K562 (cell line): Measurements from ENCODE around the gene PLXNB2. TPM values are rescaled to one million over a fixed set of nuclear protein-coding genes. Genes with fewer than 3 reads are reported as not detected.

Experiments
- LEF1 ChIP-seq: fragments of 450-650 bp; IDR thresholded peaks from 2 replicates; pipeline ENCODE4 v1.6.1; 2016; ENCODE audit warnings: mild to moderate bottlenecking
- OTX1 ChIP-seq: fragments of 450-650 bp; formaldehyde crosslinking; IDR thresholded peaks from 2 replicates; pipeline ENCODE4 v1.4.0; 2022; ENCODE audit warnings: mild to moderate bottlenecking
- RBBP5 ChIP-seq: fragments of 200-600 bp; sonication (generic); IDR thresholded peaks from 2 replicates; pipeline ENCODE4 v1.6.1; 2012; ENCODE audit warnings: borderline replicate concordance, mild to moderate bottlenecking, low read length, control low read depth, inconsistent platforms; ENCODE audit not compliant: insufficient read depth, poor library complexity, severe bottlenecking
- YY1 ChIP-seq, 3 experiments: IDR thresholded peaks; 2 replicates each; pipeline ENCODE4 v1.6.1; 2011; ENCODE audit warnings: low read length in 2 of 3, mild to moderate bottlenecking in 2 of 3, moderate library complexity in 2 of 3, borderline replicate concordance in 1 of 3, control low read depth in 1 of 3, low read depth in 1 of 3; ENCODE audit not compliant: insufficient read depth in 3 of 3, insufficient replicate concordance in 2 of 3, control insufficient read depth in 1 of 3, insufficient read length in 1 of 3; ENCODE audit errors: extremely low read depth in 1 of 3
- polyA plus RNA-seq, 8 experiments: library from polyadenylated mRNA; depleted of rRNA in 4 of 8; stranded (reverse) in 5 of 8; unstranded in 3 of 8; fragments of >200 nt; fragmentation: Nextera tagmentation in 2 of 8; fragmentation: Illumina TruSeq in 1 of 8; extraction: Ambion mirVana in 2 of 8; extraction: Trizol in 1 of 8; gene quantifications; 2 replicates each; pipeline versions ENCODE4 v1.2.1 to v1.2.3, GENCODE V29; 2011 to 2014; ENCODE audit warnings: inconsistent platforms in 1 of 8, missing spikeins in 1 of 8
- total RNA-seq, 7 experiments: library from RNA; depleted of rRNA in 6 of 7; stranded (reverse); fragments of >200 nt in 6 of 7; fragmentation: Illumina TruSeq in 2 of 7; extraction: Trizol in 2 of 7; gene quantifications; 2 replicates each; pipeline versions ENCODE4 v1.2.1 to v1.2.3, GENCODE V29; 2011 to 2021; ENCODE audit warnings: low replicate concordance in 1 of 7
- TF ChIP-seq, protein P1 (sequence below): fragments of 200-800 bp; sonication (Bioruptor generic); IDR thresholded peaks from 2 replicates; pipeline ENCODE4 v1.6.1; 2017; ENCODE audit warnings: missing genetic modification characterization, missing compliant biosample characterization
- TF ChIP-seq, protein P2 (sequence below): fragments of 450-650 bp; IDR thresholded peaks from 2 replicates; pipeline ENCODE4 v1.6.1; 2017; ENCODE audit warnings: antibody characterized with exemption, mild to moderate bottlenecking
- TF ChIP-seq, protein P3 (sequence below): fragments of 450-650 bp; IDR thresholded peaks from 2 replicates; pipeline ENCODE4 v1.6.1; 2018; ENCODE audit not compliant: partially characterized antibody
- TF ChIP-seq, protein P4 (sequence below): fragments of 250-450 bp; sonication (Bioruptor Pico); IDR thresholded peaks from 2 replicates; pipeline ENCODE4 v1.4.0; 2020

PLXNB2 gene
- total and polyA plus RNA-seq, 9 of the 15 experiments (the other 6 are each of a cell fraction or from before 2014, with no cell fraction given) = 0.15 to 45.1 (median 13.6) TPM

DNA sequence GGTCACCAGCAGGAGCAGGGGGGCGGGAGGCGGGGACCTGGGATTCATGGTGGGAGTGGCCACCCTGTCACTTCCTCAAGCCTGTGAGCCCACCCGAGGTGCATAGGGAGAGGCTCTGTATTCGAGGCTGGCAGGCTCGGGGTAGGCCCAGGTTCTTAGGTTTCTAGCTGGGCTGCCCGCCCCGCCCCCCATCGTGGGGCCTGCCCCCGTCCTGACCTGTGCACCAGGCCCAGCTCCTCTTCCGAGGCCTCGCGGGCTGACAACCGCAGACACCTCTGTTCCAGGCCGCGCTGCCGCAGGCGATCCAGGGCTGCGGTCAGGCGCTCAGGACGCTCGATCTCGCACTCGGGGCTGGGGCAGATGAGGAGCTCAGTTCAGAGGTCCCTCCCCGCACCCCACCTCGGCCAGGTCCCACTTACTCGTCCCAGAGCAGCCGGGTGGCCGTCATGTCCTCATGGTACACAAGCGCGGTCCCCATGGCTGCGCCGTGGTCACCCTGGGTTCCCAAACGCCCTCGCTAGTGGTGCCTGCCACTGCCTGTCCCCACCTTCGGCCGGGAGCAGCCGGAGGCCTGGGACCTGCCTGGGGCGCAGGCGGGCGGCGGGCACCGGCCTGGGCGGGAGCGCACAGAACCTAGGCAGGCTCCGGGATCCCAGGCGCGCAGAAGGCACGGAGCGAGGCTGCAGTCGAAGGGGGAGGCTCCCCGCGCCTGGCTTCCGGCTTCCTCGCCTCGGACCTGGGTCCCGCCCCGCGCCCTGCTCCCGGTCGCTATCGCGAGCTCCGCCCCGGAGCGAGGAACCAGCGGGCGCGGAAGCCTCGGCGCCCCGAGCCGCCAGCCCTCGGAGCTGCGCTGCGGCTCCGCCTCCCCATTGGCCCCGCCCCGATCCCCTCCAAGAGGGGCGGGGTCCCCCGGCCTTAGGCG lies 56.6 kb downstream of the PLXNB2 start, which contains the start of gene HDAC10 (continued):
- TF ChIP-seq, protein P1, sequence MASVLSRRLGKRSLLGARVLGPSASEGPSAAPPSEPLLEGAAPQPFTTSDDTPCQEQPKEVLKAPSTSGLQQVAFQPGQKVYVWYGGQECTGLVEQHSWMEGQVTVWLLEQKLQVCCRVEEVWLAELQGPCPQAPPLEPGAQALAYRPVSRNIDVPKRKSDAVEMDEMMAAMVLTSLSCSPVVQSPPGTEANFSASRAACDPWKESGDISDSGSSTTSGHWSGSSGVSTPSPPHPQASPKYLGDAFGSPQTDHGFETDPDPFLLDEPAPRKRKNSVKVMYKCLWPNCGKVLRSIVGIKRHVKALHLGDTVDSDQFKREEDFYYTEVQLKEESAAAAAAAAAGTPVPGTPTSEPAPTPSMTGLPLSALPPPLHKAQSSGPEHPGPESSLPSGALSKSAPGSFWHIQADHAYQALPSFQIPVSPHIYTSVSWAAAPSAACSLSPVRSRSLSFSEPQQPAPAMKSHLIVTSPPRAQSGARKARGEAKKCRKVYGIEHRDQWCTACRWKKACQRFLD (CRISPR knock-in tag) = no peak
- TF ChIP-seq, protein P2, sequence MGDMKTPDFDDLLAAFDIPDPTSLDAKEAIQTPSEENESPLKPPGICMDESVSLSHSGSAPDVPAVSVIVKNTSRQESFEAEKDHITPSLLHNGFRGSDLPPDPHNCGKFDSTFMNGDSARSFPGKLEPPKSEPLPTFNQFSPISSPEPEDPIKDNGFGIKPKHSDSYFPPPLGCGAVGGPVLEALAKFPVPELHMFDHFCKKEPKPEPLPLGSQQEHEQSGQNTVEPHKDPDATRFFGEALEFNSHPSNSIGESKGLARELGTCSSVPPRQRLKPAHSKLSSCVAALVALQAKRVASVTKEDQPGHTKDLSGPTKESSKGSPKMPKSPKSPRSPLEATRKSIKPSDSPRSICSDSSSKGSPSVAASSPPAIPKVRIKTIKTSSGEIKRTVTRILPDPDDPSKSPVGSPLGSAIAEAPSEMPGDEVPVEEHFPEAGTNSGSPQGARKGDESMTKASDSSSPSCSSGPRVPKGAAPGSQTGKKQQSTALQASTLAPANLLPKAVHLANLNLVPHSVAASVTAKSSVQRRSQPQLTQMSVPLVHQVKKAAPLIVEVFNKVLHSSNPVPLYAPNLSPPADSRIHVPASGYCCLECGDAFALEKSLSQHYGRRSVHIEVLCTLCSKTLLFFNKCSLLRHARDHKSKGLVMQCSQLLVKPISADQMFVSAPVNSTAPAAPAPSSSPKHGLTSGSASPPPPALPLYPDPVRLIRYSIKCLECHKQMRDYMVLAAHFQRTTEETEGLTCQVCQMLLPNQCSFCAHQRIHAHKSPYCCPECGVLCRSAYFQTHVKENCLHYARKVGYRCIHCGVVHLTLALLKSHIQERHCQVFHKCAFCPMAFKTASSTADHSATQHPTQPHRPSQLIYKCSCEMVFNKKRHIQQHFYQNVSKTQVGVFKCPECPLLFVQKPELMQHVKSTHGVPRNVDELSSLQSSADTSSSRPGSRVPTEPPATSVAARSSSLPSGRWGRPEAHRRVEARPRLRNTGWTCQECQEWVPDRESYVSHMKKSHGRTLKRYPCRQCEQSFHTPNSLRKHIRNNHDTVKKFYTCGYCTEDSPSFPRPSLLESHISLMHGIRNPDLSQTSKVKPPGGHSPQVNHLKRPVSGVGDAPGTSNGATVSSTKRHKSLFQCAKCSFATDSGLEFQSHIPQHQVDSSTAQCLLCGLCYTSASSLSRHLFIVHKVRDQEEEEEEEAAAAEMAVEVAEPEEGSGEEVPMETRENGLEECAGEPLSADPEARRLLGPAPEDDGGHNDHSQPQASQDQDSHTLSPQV = no peak
- no peak for TF ChIP-seq LEF1
- TF ChIP-seq, protein P3, sequence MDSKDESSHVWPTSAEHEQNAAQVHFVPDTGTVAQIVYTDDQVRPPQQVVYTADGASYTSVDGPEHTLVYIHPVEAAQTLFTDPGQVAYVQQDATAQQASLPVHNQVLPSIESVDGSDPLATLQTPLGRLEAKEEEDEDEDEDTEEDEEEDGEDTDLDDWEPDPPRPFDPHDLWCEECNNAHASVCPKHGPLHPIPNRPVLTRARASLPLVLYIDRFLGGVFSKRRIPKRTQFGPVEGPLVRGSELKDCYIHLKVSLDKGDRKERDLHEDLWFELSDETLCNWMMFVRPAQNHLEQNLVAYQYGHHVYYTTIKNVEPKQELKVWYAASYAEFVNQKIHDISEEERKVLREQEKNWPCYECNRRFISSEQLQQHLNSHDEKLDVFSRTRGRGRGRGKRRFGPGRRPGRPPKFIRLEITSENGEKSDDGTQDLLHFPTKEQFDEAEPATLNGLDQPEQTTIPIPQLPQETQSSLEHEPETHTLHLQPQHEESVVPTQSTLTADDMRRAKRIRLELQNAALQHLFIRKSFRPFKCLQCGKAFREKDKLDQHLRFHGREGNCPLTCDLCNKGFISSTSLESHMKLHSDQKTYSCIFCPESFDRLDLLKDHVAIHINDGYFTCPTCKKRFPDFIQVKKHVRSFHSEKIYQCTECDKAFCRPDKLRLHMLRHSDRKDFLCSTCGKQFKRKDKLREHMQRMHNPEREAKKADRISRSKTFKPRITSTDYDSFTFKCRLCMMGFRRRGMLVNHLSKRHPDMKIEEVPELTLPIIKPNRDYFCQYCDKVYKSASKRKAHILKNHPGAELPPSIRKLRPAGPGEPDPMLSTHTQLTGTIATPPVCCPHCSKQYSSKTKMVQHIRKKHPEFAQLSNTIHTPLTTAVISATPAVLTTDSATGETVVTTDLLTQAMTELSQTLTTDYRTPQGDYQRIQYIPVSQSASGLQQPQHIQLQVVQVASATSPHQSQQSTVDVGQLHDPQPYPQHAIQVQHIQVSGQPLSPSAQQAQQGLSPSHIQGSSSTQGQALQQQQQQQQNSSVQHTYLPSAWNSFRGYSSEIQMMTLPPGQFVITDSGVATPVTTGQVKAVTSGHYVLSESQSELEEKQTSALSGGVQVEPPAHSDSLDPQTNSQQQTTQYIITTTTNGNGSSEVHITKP = no peak
- TF ChIP-seq YY1 (IDR thresholded peaks at IDR 0.05; ENCODE audit: borderline replicate concordance in 1 of 3, control insufficient read depth in 1 of 3, extremely low read depth in 1 of 3, insufficient read depth in 3 of 3, insufficient read length in 1 of 3, insufficient replicate concordance in 2 of 3, low read depth in 1 of 3, low read length in 2 of 3) = peak in 1 of 3 experiments; percentile 11
- TF ChIP-seq, protein P4, sequence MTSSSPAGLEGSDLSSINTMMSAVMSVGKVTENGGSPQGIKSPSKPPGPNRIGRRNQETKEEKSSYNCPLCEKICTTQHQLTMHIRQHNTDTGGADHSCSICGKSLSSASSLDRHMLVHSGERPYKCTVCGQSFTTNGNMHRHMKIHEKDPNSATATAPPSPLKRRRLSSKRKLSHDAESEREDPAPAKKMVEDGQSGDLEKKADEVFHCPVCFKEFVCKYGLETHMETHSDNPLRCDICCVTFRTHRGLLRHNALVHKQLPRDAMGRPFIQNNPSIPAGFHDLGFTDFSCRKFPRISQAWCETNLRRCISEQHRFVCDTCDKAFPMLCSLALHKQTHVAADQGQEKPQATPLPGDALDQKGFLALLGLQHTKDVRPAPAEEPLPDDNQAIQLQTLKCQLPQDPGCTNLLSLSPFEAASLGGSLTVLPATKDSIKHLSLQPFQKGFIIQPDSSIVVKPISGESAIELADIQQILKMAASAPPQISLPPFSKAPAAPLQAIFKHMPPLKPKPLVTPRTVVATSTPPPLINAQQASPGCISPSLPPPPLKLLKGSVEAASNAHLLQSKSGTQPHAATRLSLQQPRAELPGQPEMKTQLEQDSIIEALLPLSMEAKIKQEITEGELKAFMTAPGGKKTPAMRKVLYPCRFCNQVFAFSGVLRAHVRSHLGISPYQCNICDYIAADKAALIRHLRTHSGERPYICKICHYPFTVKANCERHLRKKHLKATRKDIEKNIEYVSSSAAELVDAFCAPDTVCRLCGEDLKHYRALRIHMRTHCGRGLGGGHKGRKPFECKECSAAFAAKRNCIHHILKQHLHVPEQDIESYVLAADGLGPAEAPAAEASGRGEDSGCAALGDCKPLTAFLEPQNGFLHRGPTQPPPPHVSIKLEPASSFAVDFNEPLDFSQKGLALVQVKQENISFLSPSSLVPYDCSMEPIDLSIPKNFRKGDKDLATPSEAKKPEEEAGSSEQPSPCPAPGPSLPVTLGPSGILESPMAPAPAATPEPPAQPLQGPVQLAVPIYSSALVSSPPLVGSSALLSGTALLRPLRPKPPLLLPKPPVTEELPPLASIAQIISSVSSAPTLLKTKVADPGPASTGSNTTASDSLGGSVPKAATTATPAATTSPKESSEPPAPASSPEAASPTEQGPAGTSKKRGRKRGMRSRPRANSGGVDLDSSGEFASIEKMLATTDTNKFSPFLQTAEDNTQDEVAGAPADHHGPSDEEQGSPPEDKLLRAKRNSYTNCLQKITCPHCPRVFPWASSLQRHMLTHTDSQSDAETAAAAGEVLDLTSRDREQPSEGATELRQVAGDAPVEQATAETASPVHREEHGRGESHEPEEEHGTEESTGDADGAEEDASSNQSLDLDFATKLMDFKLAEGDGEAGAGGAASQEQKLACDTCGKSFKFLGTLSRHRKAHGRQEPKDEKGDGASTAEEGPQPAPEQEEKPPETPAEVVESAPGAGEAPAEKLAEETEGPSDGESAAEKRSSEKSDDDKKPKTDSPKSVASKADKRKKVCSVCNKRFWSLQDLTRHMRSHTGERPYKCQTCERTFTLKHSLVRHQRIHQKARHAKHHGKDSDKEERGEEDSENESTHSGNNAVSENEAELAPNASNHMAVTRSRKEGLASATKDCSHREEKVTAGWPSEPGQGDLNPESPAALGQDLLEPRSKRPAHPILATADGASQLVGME (CRISPR knock-in tag) = no peak
- no peak for TF ChIP-seq OTX1 (CRISPR knock-in tag)
- peak; percentile 71 for TF ChIP-seq RBBP5
